ENCODE data around the gene TBC1D22B. TPM values are rescaled to one million over a fixed set of nuclear protein-coding genes. Genes with fewer than 3 reads are reported as not detected.

Gene TBC1D22B
- total and polyA plus RNA-seq, 2 of the 13 experiments (the other 11 are each of a cell fraction or from before 2014, with no cell fraction given), result 9.7 to 12.9 TPM

GRCh38 chr6:37369321-37370201, 112.0 kb downstream of the TBC1D22B start (continued):
- 0 out of 2 replicates have a peak, but pooled peaks have one; percentile 33 for TF ChIP-seq GZF1 (CRISPR knock-in tag; IDR thresholded peaks at IDR 0.05)
- no peak for TF ChIP-seq LCORL (IDR thresholded peaks at IDR 0.05)
- 0 out of 2 replicates have a peak, but pooled peaks have one; percentile 63 for TF ChIP-seq LCORL (CRISPR knock-in tag; IDR thresholded peaks at IDR 0.05)
- peak; percentile 95 for TF ChIP-seq NR2F2 (IDR thresholded peaks at IDR 0.05; ENCODE audit: borderline replicate concordance, low read depth)
- no peak for TF ChIP-seq SUZ12 (IDR thresholded peaks at IDR 0.05; ENCODE audit: low read depth, low read length)
- TF ChIP-seq PBX2 (CRISPR knock-in tag; IDR thresholded peaks at IDR 0.05), result no peak
- no peak for TF ChIP-seq ETS1 (CRISPR knock-in tag; IDR thresholded peaks at IDR 0.05)
- no peak for TF ChIP-seq ZSCAN29 (CRISPR knock-in tag; conservative IDR thresholded peaks at IDR 0.05)
- TF ChIP-seq RORA (CRISPR knock-in tag; IDR thresholded peaks at IDR 0.05), result no peak
- TF ChIP-seq ZSCAN22 (CRISPR knock-in tag; IDR thresholded peaks at IDR 0.05), result no peak
- peak; percentile 28; the same call in 1 of the 2 replicates for TF ChIP-seq MTA1 (CRISPR knock-in tag; IDR thresholded peaks at IDR 0.05; ENCODE audit: borderline replicate concordance)
- TF ChIP-seq ZNF382 (CRISPR knock-in tag; IDR thresholded peaks at IDR 0.05; ENCODE audit: borderline replicate concordance), result no peak
- peak; percentile 92 for TF ChIP-seq SKI (IDR thresholded peaks at IDR 0.05; ENCODE audit: partially characterized antibody)
- no peak; the same call in 1 of the 2 replicates for TF ChIP-seq NR1H2 (CRISPR knock-in tag; IDR thresholded peaks at IDR 0.05; ENCODE audit: borderline replicate concordance, low read depth)
- no peak for TF ChIP-seq ZBTB43 (CRISPR knock-in tag; conservative IDR thresholded peaks at IDR 0.05)
- no peak for TF ChIP-seq MTF1 (CRISPR knock-in tag; IDR thresholded peaks at IDR 0.05)
- peak in 1 of 2 experiments; percentile 78; a peak in 2 of 4 replicates for TF ChIP-seq KLF16 (CRISPR knock-in tag; IDR thresholded peaks at IDR 0.05)
- peak; percentile 74 for TF ChIP-seq CEBPG (CRISPR knock-in tag; IDR thresholded peaks at IDR 0.05)
- no peak for TF ChIP-seq ZNF33B (CRISPR knock-in tag; IDR thresholded peaks at IDR 0.05)
- peak; percentile 53; the same call in 1 of the 2 replicates for TF ChIP-seq ZNF709 (CRISPR knock-in tag; IDR thresholded peaks at IDR 0.05)
- TF ChIP-seq SMARCE1 (IDR thresholded peaks at IDR 0.05; ENCODE audit: borderline replicate concordance), result no peak
- no peak for TF ChIP-seq ZNF839 (CRISPR knock-in tag; IDR thresholded peaks at IDR 0.05; ENCODE audit: borderline replicate concordance)
- no peak; the same call in 1 of the 2 replicates for TF ChIP-seq DNMT1 (CRISPR knock-in tag; IDR thresholded peaks at IDR 0.05)
- TF ChIP-seq NFKBIZ (CRISPR knock-in tag; IDR thresholded peaks at IDR 0.05), result peak; percentile 65; the same call in 1 of the 2 replicates
- no peak for TF ChIP-seq MAFF (IDR thresholded peaks at IDR 0.05; ENCODE audit: low read depth, low read length)
- no peak for TF ChIP-seq TP53 (CRISPR knock-in tag; conservative IDR thresholded peaks at IDR 0.05)
- TF ChIP-seq ZNF329 (CRISPR knock-in tag; IDR thresholded peaks at IDR 0.05; ENCODE audit: low read depth), result no peak
- TF ChIP-seq ZNF670 (CRISPR knock-in tag; IDR thresholded peaks at IDR 0.05; ENCODE audit: borderline replicate concordance), result no peak
- no peak for TF ChIP-seq ZNF569 (CRISPR knock-in tag; IDR thresholded peaks at IDR 0.05; ENCODE audit: borderline replicate concordance)
- TF ChIP-seq ETV6 (CRISPR knock-in tag; conservative IDR thresholded peaks at IDR 0.05), result no peak

Data from HepG2 (cell line).